Measurements from ENCODE around the gene RNF224. TPM values are rescaled to one million over a fixed set of nuclear protein-coding genes. Genes with fewer than 3 reads are reported as not detected.

RNF224 gene
- total and polyA plus RNA-seq, 2 of the 13 experiments (the other 11 are each of a cell fraction or from before 2014, with no cell fraction given) = 0.09 TPM; not detected in 1

- TF ChIP-seq ZMYM3 (CRISPR knock-in tag; IDR thresholded peaks at IDR 0.05) = no peak
- peak; percentile 64 for TF ChIP-seq ZNF280B (CRISPR knock-in tag; IDR thresholded peaks at IDR 0.05; ENCODE audit: borderline replicate concordance)
- peak; percentile 40; the same call in 1 of the 2 replicates for TF ChIP-seq MEIS2 (CRISPR knock-in tag; IDR thresholded peaks at IDR 0.05)
- TF ChIP-seq GTF2F1 (IDR thresholded peaks at IDR 0.05; ENCODE audit: low read length) = no peak
- peak; percentile 20; the same call in 1 of the 2 replicates for TF ChIP-seq ZFY (CRISPR knock-in tag; IDR thresholded peaks at IDR 0.05)
- TF ChIP-seq ZBTB7A (CRISPR knock-in tag; IDR thresholded peaks at IDR 0.05) = peak; percentile 32
- TF ChIP-seq STAG1 (CRISPR knock-in tag; IDR thresholded peaks at IDR 0.05) = peak; percentile 98
- no peak for TF ChIP-seq ZNF350 (CRISPR knock-in tag; IDR thresholded peaks at IDR 0.05; ENCODE audit: borderline replicate concordance, low read depth)
- peak; percentile 29; the same call in 1 of the 2 replicates for TF ChIP-seq ARID4A (CRISPR knock-in tag; IDR thresholded peaks at IDR 0.05; ENCODE audit: borderline replicate concordance)
- TF ChIP-seq ZNF274 (CRISPR knock-in tag; IDR thresholded peaks at IDR 0.05) = 0 out of 2 replicates have a peak, but pooled peaks have one; percentile 27
- no peak for TF ChIP-seq ZNF674 (CRISPR knock-in tag; IDR thresholded peaks at IDR 0.05; ENCODE audit: low read depth)
- peak; percentile 31; the same call in 1 of the 2 replicates for TF ChIP-seq PATZ1 (CRISPR knock-in tag; IDR thresholded peaks at IDR 0.05)
- TF ChIP-seq TFE3 (CRISPR knock-in tag; IDR thresholded peaks at IDR 0.05) = 0 out of 2 replicates have a peak, but pooled peaks have one; percentile 15
- peak; percentile 49 to 63; a peak in 2 of 4 replicates for TF ChIP-seq HMGXB4 (CRISPR knock-in tag; IDR thresholded peaks at IDR 0.05; ENCODE audit: borderline replicate concordance in 1 of 2, low read depth in 1 of 2)
Measured at GRCh38 chr9:137227054-137227852, at the start of gene RNF224 (continued).
